ENCODE measurements around the gene CELF3. TPM values are rescaled to one million over a fixed set of nuclear protein-coding genes. Genes with fewer than 3 reads are reported as not detected.

CELF3 gene
- total and polyA plus RNA-seq, 2 of the 13 experiments (the other 11 are each of a cell fraction or from before 2014, with no cell fraction given): not detected

- TF ChIP-seq PATZ1 (CRISPR knock-in tag; IDR thresholded peaks at IDR 0.05) (peak; percentile 52), ARID4A (CRISPR knock-in tag; IDR thresholded peaks at IDR 0.05; ENCODE audit: borderline replicate concordance) (peak; percentile 87), BCL3 (CRISPR knock-in tag; IDR thresholded peaks at IDR 0.05) (peak; percentile 67; the same call in 1 of the 2 replicates), ETV6 (CRISPR knock-in tag; conservative IDR thresholded peaks at IDR 0.05) (no peak), TBP (CRISPR knock-in tag; IDR thresholded peaks at IDR 0.05) (no peak), PBX2 (CRISPR knock-in tag; IDR thresholded peaks at IDR 0.05) (no peak), RXRB (CRISPR knock-in tag; IDR thresholded peaks at IDR 0.05; ENCODE audit: borderline replicate concordance) (peak; percentile 40; the same call in 1 of the 2 replicates), ZBTB7B (CRISPR knock-in tag; IDR thresholded peaks at IDR 0.05) (peak; percentile 60), MTA1 (CRISPR knock-in tag; IDR thresholded peaks at IDR 0.05; ENCODE audit: borderline replicate concordance) (no peak), DNMT3B (CRISPR knock-in tag; conservative IDR thresholded peaks at IDR 0.05) (no peak), THRA (CRISPR knock-in tag; IDR thresholded peaks at IDR 0.05; ENCODE audit: borderline replicate concordance) (no peak), ZNF784 (CRISPR knock-in tag; IDR thresholded peaks at IDR 0.05; ENCODE audit: borderline replicate concordance) (peak; percentile 87; the same call in 1 of the 2 replicates), SAP130 (CRISPR knock-in tag; IDR thresholded peaks at IDR 0.05; ENCODE audit: low read depth) (peak; percentile 88), ZNF101 (CRISPR knock-in tag; IDR thresholded peaks at IDR 0.05; ENCODE audit: borderline replicate concordance, low read depth) (no peak), ZNF143 (CRISPR knock-in tag; IDR thresholded peaks at IDR 0.05) (peak; percentile 61), PLRG1 (conservative IDR thresholded peaks at IDR 0.05) (no peak), CENPT (CRISPR knock-in tag; IDR thresholded peaks at IDR 0.05; ENCODE audit: low read depth) (no peak)
These were observed 46.6 kb upstream of the CELF3 start, which contains the start of gene MRPL9 (continued) for GRCh38 chr1:151762941-151763921.
